ENCODE results near the gene HIPK2. TPM values are rescaled to one million over a fixed set of nuclear protein-coding genes. Genes with fewer than 3 reads are reported as not detected.

Gene HIPK2
- total RNA-seq, 2 donors from 2014 or later = 22.1 to 26.4 TPM

- no peaks in the 10 kb centered on the region for H3K36me3 ChIP-seq (replicated peaks in 1 of 2; ENCODE audit: insufficient read depth in 1 of 2, low read depth in 2 of 2)
- peaks cover 53% of the 10 kb centered on the region for H3K4me1 ChIP-seq
- peak overlapping the region; percentile 66 to 85 (median 71) for H3K27ac ChIP-seq
- 84 to 91% methylated on average over 2 of the region's 2 CpGs for WGBS, 2 donors
- ATAC-seq (peak; percentile 56), DNase-seq (no peak)
- intact Hi-C loops (cut with DNase I) = no loop called here
- no peaks in the 10 kb centered on the region for H3K9me3 ChIP-seq
- H3K4me3 ChIP-seq = no peak overlapping the region
- no peak for TF ChIP-seq CTCF (IDR thresholded peaks at IDR 0.05)
- no peak for TF ChIP-seq POLR2A (IDR thresholded peaks at IDR 0.05)
- no peaks in the 10 kb centered on the region for H3K27me3 ChIP-seq
These were observed 45.2 kb downstream of the HIPK2 start for GRCh38 chr7:139732471-139733167.

- intact Hi-C loops (cut with DNase I) = no loop called here
- H3K27me3 ChIP-seq = no peaks in the 10 kb centered on the region
- peak; percentile 94 for ATAC-seq
- H3K9me3 ChIP-seq = no peaks in the 10 kb centered on the region
- peak; percentile 91 to 94 (median 92) for DNase-seq
- WGBS, 2 donors = 23 to 32% methylated on average over 9 of the region's 9 CpGs
- TF ChIP-seq CTCF (IDR thresholded peaks at IDR 0.05) (no peak), POLR2A (IDR thresholded peaks at IDR 0.05) (no peak)
- peak overlapping the region; percentile 66 to 85 (median 71) for H3K27ac ChIP-seq
- no peak overlapping the region for H3K4me3 ChIP-seq
- H3K36me3 ChIP-seq (replicated peaks in 1 of 2; ENCODE audit: insufficient read depth in 1 of 2, low read depth in 2 of 2) = no peaks in the 10 kb centered on the region
- H3K4me1 ChIP-seq = peaks cover 56% of the 10 kb centered on the region
These were observed 45.9 kb downstream of the HIPK2 start for GRCh38 chr7:139731802-139732470.

GRCh38 chr7:139730746-139731612, 46.8 kb downstream of the HIPK2 start:
- intact Hi-C loops (cut with DNase I) = no loop called here
- no peak for TF ChIP-seq CTCF (IDR thresholded peaks at IDR 0.05)
- TF ChIP-seq POLR2A (IDR thresholded peaks at IDR 0.05) = peak in 1 of 3 donors; percentile 4
- no peaks in the 10 kb centered on the region for H3K9me3 ChIP-seq
- H3K36me3 ChIP-seq (replicated peaks in 1 of 2; ENCODE audit: insufficient read depth in 1 of 2, low read depth in 2 of 2) = no peaks in the 10 kb centered on the region
- DNase-seq = peak; percentile 34 to 65 (median 50)
- peak; percentile 22 for ATAC-seq
- WGBS, 2 donors = 49 to 60% methylated on average over 15 of the region's 15 CpGs
- peaks cover 66% of the 10 kb centered on the region for H3K4me1 ChIP-seq
- H3K4me3 ChIP-seq = no peak overlapping the region
- H3K27ac ChIP-seq = peak overlapping the region; percentile 66 to 85 (median 71)
- H3K27me3 ChIP-seq = no peaks in the 10 kb centered on the region

- H3K4me3 ChIP-seq = no peak overlapping the region
- no peak for ATAC-seq
- intact Hi-C loops (cut with DNase I) = no loop called here
- no peaks in the 10 kb centered on the region for H3K27me3 ChIP-seq
- TF ChIP-seq POLR2A (IDR thresholded peaks at IDR 0.05) = no peak
- TF ChIP-seq CTCF (IDR thresholded peaks at IDR 0.05) = no peak
- 88 to 94% methylated on average over 1 of the region's 1 CpG for WGBS, 2 donors
- H3K27ac ChIP-seq = no peak overlapping the region
- peaks cover 62% of the 10 kb centered on the region for H3K4me1 ChIP-seq
- no peak for DNase-seq
- no peaks in the 10 kb centered on the region for H3K9me3 ChIP-seq
- H3K36me3 ChIP-seq (replicated peaks in 1 of 2; ENCODE audit: insufficient read depth in 1 of 2, low read depth in 2 of 2) = no peaks in the 10 kb centered on the region
These were observed 49.6 kb downstream of the HIPK2 start for GRCh38 chr7:139728203-139728602.

Measured in body of pancreas (tissue), 4 donors.